Fibroblast of lung (primary cell): ENCODE measurements around the gene ATP2B2. TPM values are rescaled to one million over a fixed set of nuclear protein-coding genes. Genes with fewer than 3 reads are reported as not detected.

ENCODE experiments used
- DNase-seq, 2 donors: peaks; one replicate each; pipeline versions ENCODE4 v3.0.0 to v3.0.0-alpha.2; 2010; ENCODE audit warnings: low read depth in 2 of 2
- H2AFZ ChIP-seq: 2 replicates; pipeline ENCODE4 v1.5.1; 2012; ENCODE audit warnings: low read length, control low read depth, inconsistent platforms
- H3K27ac ChIP-seq: 2 replicates; pipeline ENCODE4 v1.5.1; 2011; ENCODE audit warnings: low read length, control low read depth; ENCODE audit not compliant: insufficient read depth
- H3K27me3 ChIP-seq: 2 replicates; pipeline ENCODE4 v1.5.1; 2011; ENCODE audit warnings: mild to moderate bottlenecking, low read length; ENCODE audit not compliant: control insufficient read depth, insufficient read depth
- H3K36me3 ChIP-seq: 2 replicates; pipeline ENCODE4 v1.5.1; 2011; ENCODE audit warnings: low read length; ENCODE audit not compliant: control insufficient read depth, insufficient read depth
- H3K4me1 ChIP-seq: 2 replicates; pipeline ENCODE4 v1.5.1; 2011; ENCODE audit warnings: low read length; ENCODE audit not compliant: control insufficient read depth, insufficient read depth; ENCODE audit errors: extremely low read depth
- H3K4me2 ChIP-seq: 2 replicates; pipeline ENCODE4 v1.5.1; 2011; ENCODE audit warnings: low read length, control low read depth; ENCODE audit not compliant: insufficient read depth; ENCODE audit errors: extremely low read depth
- H3K4me3 ChIP-seq, 4 experiments: fragments of 200-600 bp in 1 of 4; sonication (generic) in 1 of 4; replicated peaks in 1 of 4; 2 replicates each; pipeline ENCODE4 v1.5.1; 2011 to 2016; ENCODE audit warnings: low read length in 4 of 4, low read depth in 3 of 4, mild to moderate bottlenecking in 3 of 4, control low read depth in 2 of 4, inconsistent platforms in 1 of 4, mixed read lengths in 1 of 4; ENCODE audit not compliant: insufficient read depth in 1 of 4; ENCODE audit errors: control extremely low read depth in 1 of 4
- H3K79me2 ChIP-seq: 2 replicates; pipeline ENCODE4 v1.5.1; 2012; ENCODE audit warnings: mild to moderate bottlenecking, low read length, inconsistent platforms; ENCODE audit not compliant: control insufficient read depth, insufficient read depth
- H3K9ac ChIP-seq: 2 replicates; pipeline ENCODE4 v1.5.1; 2011; ENCODE audit warnings: mild to moderate bottlenecking, low read length, control low read depth; ENCODE audit not compliant: insufficient read depth
- H3K9me3 ChIP-seq: 2 replicates; pipeline ENCODE4 v1.5.1; 2012; ENCODE audit warnings: low read depth, low read length; ENCODE audit not compliant: control insufficient read depth, insufficient read depth
- H4K20me1 ChIP-seq: 2 replicates; pipeline ENCODE4 v1.5.1; 2011; ENCODE audit warnings: low read length; ENCODE audit not compliant: control insufficient read depth, insufficient read depth; ENCODE audit errors: extremely low read depth
- EZH2 ChIP-seq: IDR thresholded peaks from 2 replicates; pipeline ENCODE4 v1.5.1; 2012; ENCODE audit warnings: low read length, control low read depth, mild to moderate bottlenecking; ENCODE audit errors: missing control alignments
- polyA plus RNA-seq, 2 donors: library from polyadenylated mRNA; depleted of rRNA in 1 of 2; stranded (reverse) in 1 of 2; unstranded in 1 of 2; fragments of >200 nt; gene quantifications; 2 replicates each; pipeline ENCODE4 v1.2.1, GENCODE V29; 2011 to 2012; ENCODE audit warnings: missing spikeins in 1 of 2
- total RNA-seq: library from RNA; depleted of rRNA; stranded (reverse); fragments of >200 nt; gene quantifications from 2 replicates; pipeline ENCODE4 v1.2.1, GENCODE V29; 2014
- TF ChIP-seq, protein P1 (sequence below), 2 donors: IDR thresholded peaks in 1 of 2; conservative IDR thresholded peaks in 1 of 2; 1 replicate in 1 of 2; 2 replicates in 1 of 2; pipeline ENCODE4 v1.5.1; 2011 to 2012; ENCODE audit warnings: low read length in 2 of 2, control low read depth in 1 of 2, inconsistent platforms in 1 of 2, low read depth in 1 of 2, mild to moderate bottlenecking in 1 of 2

Gene ATP2B2
- total and polyA plus RNA-seq, 2 donors (not counting 1 experiment from before 2014, with no cell fraction given), result not detected

DNA sequence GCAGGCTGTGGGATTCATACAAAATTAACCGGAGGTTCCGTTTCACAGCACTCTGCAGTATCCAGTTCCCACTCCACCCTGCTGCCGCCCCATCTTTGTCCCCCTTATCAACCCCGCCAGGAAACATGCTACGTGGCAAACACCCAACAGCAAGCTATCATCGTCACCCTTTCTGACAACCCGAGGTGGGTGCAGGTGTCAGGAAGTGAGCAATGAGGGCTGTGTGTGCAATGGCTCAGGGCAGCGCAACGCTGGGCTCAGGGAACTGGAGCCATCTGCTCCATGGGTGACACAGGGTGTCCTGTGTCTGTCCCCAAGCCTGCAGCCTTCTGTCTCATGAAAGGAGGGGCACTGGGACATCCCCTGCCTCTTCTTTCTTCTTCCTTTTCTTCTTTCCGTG lies 60.9 kb downstream of the ATP2B2 start:
- Histone ChIP-seq H3K4me3 (no peak overlapping the region), H4K20me1 (no peaks in the 10 kb centered on the region), H3K36me3 (no peaks in the 10 kb centered on the region), H3K9ac (no peak overlapping the region), H3K4me1 (no peaks in the 10 kb centered on the region), H2AFZ (no peak overlapping the region), H3K79me2 (no peaks in the 10 kb centered on the region), H3K9me3 (no peaks in the 10 kb centered on the region), H3K27ac (no peak overlapping the region), H3K27me3 (no peaks in the 10 kb centered on the region), H3K4me2 (no peak overlapping the region)
- DNase-seq, result no peak
- TF ChIP-seq EZH2, result no peak

DNA sequence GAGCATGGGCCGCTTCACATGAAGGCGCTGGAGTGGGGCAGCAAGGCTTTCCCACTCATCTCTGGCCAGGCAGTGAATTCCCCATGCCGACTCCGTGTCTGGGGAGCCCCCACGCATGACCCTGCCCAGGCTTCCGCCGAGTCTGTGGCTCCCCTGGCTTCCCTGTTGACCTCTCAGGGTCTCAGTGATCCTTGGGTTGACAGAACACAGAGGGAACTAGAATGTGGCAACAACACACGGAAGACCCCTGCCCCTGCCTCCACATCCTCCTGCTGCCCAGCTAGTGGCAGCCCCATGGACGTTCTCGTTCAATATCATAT lies 61.3 kb downstream of the ATP2B2 start:
- no peak for DNase-seq
- no peak overlapping the region for H3K27ac ChIP-seq
- no peak overlapping the region for H3K9ac ChIP-seq
- H3K4me2 ChIP-seq, result no peak overlapping the region
- no peaks in the 10 kb centered on the region for H3K9me3 ChIP-seq
- H4K20me1 ChIP-seq, result no peaks in the 10 kb centered on the region
- no peaks in the 10 kb centered on the region for H3K79me2 ChIP-seq
- no peak overlapping the region for H2AFZ ChIP-seq
- no peaks in the 10 kb centered on the region for H3K36me3 ChIP-seq
- H3K4me1 ChIP-seq, result no peaks in the 10 kb centered on the region
- TF ChIP-seq EZH2, result no peak
- TF ChIP-seq, protein P1, sequence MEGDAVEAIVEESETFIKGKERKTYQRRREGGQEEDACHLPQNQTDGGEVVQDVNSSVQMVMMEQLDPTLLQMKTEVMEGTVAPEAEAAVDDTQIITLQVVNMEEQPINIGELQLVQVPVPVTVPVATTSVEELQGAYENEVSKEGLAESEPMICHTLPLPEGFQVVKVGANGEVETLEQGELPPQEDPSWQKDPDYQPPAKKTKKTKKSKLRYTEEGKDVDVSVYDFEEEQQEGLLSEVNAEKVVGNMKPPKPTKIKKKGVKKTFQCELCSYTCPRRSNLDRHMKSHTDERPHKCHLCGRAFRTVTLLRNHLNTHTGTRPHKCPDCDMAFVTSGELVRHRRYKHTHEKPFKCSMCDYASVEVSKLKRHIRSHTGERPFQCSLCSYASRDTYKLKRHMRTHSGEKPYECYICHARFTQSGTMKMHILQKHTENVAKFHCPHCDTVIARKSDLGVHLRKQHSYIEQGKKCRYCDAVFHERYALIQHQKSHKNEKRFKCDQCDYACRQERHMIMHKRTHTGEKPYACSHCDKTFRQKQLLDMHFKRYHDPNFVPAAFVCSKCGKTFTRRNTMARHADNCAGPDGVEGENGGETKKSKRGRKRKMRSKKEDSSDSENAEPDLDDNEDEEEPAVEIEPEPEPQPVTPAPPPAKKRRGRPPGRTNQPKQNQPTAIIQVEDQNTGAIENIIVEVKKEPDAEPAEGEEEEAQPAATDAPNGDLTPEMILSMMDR (conservative IDR thresholded peaks at IDR 0.05 in 1 of 2, IDR thresholded peaks at IDR 0.05 in 1 of 2; ENCODE audit: low read depth in 1 of 2, low read length in 2 of 2), result no peak
- no peaks in the 10 kb centered on the region for H3K27me3 ChIP-seq
- no peak overlapping the region for H3K4me3 ChIP-seq

DNA sequence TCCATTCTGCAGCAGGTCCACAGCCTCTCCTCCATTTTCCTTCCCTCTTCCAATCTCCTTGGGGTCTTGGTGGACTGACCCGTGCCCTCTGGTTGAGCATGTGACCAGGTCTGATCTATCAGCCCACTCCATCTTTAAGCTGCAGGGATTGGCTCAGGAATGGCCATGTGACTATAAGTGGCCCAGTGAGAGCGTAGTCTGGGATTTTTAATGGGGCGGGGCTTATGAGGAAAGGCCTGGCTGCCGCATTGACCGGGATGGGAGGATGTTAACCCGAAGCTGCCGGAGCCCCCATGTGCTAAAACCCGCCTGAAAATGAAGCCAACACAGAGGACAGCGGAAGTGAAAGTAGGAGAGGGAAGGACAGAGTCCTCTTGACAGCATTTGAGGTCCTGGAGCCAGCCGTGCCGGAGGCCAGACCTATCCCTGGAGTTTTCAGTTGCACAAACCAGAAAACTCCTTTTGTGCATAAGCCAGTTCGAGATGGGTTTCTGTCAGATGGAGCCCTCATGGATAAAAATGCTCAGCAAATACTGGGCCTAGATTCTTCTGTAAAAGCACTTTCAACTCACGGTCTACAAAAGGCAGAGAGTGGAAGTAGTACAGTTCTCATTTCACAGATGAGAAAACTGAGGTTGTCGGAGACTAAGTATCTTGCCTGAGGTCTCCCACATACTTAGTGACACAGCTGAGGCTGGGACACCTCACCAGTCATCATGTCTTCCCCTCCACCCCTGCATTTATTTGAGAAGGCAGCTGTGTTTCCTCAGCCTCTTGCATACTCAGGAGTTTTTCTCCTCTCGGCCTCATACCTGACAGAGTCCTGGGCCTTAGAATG lies 61.9 kb downstream of the ATP2B2 start:
- no peaks in the 10 kb centered on the region for H3K4me1 ChIP-seq
- no peak overlapping the region for H2AFZ ChIP-seq
- no peaks in the 10 kb centered on the region for H3K27me3 ChIP-seq
- DNase-seq, result no peak
- no peak overlapping the region for H3K27ac ChIP-seq
- H4K20me1 ChIP-seq, result no peaks in the 10 kb centered on the region
- TF ChIP-seq, protein P1 (conservative IDR thresholded peaks at IDR 0.05 in 1 of 2, IDR thresholded peaks at IDR 0.05 in 1 of 2; ENCODE audit: low read depth in 1 of 2, low read length in 2 of 2), result no peak
- TF ChIP-seq EZH2, result no peak
- no peaks in the 10 kb centered on the region for H3K36me3 ChIP-seq
- H3K4me2 ChIP-seq, result no peak overlapping the region
- H3K9me3 ChIP-seq, result no peaks in the 10 kb centered on the region
- no peaks in the 10 kb centered on the region for H3K79me2 ChIP-seq
- H3K9ac ChIP-seq, result no peak overlapping the region
- no peak overlapping the region for H3K4me3 ChIP-seq
